GM21717 (cell line): ENCODE measurements around the gene SIGLEC14.
"Not testable (repeated sequence)": the region's sequence is repeated elsewhere in the genome, so short reads cannot be mapped to it uniquely, and the experiment has no call there.

Experiments used
- ATAC-seq: cut with Tn5 transposase; IDR thresholded peaks from one replicate; pipeline ENCODE4 v1.9.1; 2021; ENCODE audit warnings: mild to moderate bottlenecking, moderate library complexity; ENCODE audit not compliant: unreplicated experiment

Gene SIGLEC14

GRCh38 chr19:51646730-51647129 is at the start of gene SIGLEC14:
Gene SIGLEC14 (minus strand): TSS chr19:51646825. CDS start chr19:51646759, 66 bp downstream.
- not testable (repeated sequence) for ATAC-seq

- no peak for ATAC-seq
These were observed 49.2 kb upstream of the SIGLEC14 start for GRCh38 chr19:51695702-51696315.

GRCh38 chr19:51695088-51695487 is 48.5 kb upstream of the SIGLEC14 start:
- ATAC-seq, result no peak

- ATAC-seq, result no peak
These were observed 47.9 kb upstream of the SIGLEC14 start for GRCh38 chr19:51694318-51695085.

GRCh38 chr19:51693819-51694218 is 47.2 kb upstream of the SIGLEC14 start:
- no peak for ATAC-seq

- ATAC-seq, result no peak
These were observed 46.6 kb upstream of the SIGLEC14 start, which contains the start of gene SPACA6 for GRCh38 chr19:51693260-51693659. Gene SPACA6 (plus strand): TSS chr19:51693330. CDS start chr19:51693527, 197 bp downstream.

GRCh38 chr19:51692468-51692867 is 45.8 kb upstream of the SIGLEC14 start:
- no peak for ATAC-seq

GRCh38 chr19:51691584-51692428 is 45.2 kb upstream of the SIGLEC14 start:
- no peak for ATAC-seq

GRCh38 chr19:51691074-51691583 is 44.5 kb upstream of the SIGLEC14 start:
- ATAC-seq, result no peak

- ATAC-seq, result no peak
These were observed 43.9 kb upstream of the SIGLEC14 start for GRCh38 chr19:51690454-51691073.

GRCh38 chr19:51689751-51690453 is 43.3 kb upstream of the SIGLEC14 start:
- no peak for ATAC-seq

GRCh38 chr19:51688671-51689571 is 42.3 kb upstream of the SIGLEC14 start:
- ATAC-seq, result no peak

- ATAC-seq, result no peak
These were observed 41.4 kb upstream of the SIGLEC14 start for GRCh38 chr19:51687791-51688670.

GRCh38 chr19:51686171-51686570 is 39.5 kb upstream of the SIGLEC14 start:
- no peak for ATAC-seq

- ATAC-seq, result no peak
These were observed 34.8 kb upstream of the SIGLEC14 start for GRCh38 chr19:51681286-51681941.

GRCh38 chr19:51680474-51680873 is 33.8 kb upstream of the SIGLEC14 start:
- ATAC-seq, result no peak

GRCh38 chr19:51676566-51677083 is 30.0 kb upstream of the SIGLEC14 start:
- ATAC-seq, result no peak
